GM21737 (cell line): ENCODE measurements around the gene ASXL3.

Source experiments
- ATAC-seq: cut with Tn5 transposase; IDR thresholded peaks from one replicate; pipeline ENCODE4 v1.9.1; 2021; ENCODE audit warnings: mild to moderate bottlenecking, moderate library complexity; ENCODE audit not compliant: unreplicated experiment

The ASXL3 gene

GRCh38 chr18:33581856-33582255 is 3.8 kb downstream of the ASXL3 start:
- no peak for ATAC-seq

DNA sequence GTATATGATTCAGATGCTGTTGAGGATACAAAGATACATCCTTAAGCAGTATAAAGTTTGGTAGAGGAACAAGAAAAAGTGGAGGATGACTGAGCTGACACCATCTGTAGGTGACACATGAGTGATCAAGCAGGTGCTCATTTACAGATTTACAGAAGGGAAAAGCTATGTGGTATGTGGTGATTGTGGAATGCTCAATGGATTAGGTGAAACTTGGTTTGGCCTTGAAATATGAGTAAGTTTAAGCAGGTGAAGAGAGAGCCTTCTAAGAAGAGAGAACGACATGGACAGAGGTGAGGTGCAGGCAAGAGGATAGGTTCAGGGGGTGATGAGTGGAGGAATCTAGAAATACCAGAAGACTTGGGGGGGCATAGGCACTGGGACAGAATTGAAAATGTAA is 5.9 kb downstream of the ASXL3 start:
- no peak for ATAC-seq

- ATAC-seq: no peak
Observed at GRCh38 chr18:33584548-33585430, 6.8 kb downstream of the ASXL3 start.

DNA sequence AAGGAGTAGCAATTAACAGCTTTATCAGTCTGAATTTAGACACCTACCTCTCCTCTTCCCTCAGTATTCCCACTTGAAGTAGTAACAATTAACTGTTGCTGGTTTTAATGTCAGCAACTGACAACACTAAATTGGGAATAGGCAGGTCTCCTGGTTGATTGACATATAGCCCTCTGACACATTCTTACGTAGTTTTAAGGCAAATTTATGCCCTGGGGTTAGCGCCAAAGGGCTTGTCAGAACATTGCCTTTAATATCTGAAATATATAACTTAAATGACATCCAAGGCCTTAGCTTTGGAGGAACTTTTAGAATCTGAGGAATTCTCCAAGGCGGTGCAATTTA is 7.4 kb downstream of the ASXL3 start:
- no peak for ATAC-seq

DNA sequence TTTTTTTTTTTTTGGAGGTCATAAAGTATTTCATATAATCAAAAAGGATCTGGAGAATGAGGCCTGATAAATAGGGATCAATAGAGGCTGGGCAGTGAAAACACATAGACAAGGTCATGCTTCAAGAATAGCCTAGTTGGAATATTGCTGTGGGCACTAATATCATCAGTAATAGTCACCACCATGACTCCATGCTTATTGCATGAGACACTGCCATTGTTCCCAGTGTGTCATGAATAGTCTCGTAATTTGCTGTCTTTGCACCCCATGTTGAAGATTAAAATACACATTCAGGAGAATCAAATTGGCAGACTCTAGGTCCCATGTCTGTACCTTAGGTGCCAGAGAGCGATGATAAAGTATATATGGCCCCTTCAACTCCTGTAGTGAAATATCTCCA is 10.3 kb downstream of the ASXL3 start:
- ATAC-seq: no peak

DNA sequence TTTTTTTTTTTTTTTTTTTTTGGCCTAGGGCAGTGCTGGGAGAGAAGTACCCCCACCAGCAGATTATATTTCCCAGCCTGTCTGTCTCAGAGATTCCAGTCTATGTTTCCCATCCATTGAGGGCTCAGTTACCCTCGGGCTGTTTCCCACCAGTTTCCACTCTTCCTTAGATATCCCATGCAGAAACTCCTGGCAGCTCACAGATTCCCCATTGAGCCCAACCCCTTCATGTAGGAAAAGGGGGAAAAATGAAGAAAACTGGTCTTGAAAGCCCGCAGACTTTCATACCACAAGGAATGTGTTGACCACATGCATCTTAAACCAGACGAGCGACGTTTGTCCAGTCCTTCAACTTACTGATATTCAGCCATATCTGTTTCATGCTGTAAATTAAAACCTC is 15.2 kb downstream of the ASXL3 start:
- ATAC-seq: no peak

DNA sequence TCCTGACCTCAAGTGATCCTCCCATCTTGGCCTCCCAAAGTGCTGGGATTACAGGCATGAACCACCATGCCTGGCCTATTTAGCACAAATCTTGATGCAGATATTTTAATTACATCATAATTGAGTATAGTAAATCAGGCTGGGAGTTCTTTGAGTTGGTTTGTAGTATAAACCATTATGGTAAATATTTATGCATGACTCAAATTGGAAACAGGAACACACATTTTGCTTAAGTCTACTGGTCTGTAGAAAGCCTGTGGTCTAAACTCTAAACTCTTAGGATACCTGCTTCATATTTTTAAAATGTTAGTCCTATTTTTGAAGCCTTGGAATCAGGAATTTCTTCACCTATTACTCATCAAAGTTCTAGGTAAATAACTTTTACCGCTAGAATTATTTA is 16.8 kb downstream of the ASXL3 start:
- no peak for ATAC-seq

DNA sequence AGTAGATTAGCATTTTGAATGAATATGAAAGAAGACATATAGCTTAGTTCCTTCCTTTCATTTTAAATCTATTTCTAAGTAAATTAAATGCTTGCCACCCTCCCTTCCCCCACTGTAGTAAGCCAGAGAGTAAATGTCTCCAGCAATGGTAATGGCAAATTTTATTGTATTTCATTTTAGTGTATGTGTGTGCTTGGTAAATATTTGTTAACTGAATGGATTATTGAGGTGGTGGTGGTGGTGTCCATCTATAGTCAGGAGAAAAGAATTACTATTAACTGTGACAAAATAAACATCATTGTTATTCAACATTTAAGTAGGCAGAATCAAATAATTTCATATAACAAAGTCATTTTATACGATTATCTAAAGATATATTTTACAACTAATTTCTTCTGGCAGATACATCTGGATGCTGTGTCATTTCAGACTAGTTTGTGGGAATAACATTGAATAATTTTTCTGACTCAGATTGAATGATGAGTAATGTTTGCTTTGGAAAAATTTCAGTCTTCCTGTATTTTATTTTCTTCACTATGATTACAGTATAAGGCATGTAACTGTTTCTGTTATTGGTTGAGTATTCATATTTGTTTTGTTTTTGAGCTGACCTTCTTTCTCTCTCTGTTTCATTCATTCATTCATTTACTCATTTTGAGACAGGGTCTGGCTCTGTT is 18.3 kb downstream of the ASXL3 start:
- ATAC-seq: no peak

GRCh38 chr18:33600846-33601245 is 22.8 kb downstream of the ASXL3 start:
- ATAC-seq: no peak

- no peak for ATAC-seq
Observed at GRCh38 chr18:33603454-33603853, 25.4 kb downstream of the ASXL3 start.

- no peak for ATAC-seq
Observed at GRCh38 chr18:33605250-33605649, 27.2 kb downstream of the ASXL3 start.

GRCh38 chr18:33606621-33607020 is 28.6 kb downstream of the ASXL3 start:
- ATAC-seq: no peak

DNA sequence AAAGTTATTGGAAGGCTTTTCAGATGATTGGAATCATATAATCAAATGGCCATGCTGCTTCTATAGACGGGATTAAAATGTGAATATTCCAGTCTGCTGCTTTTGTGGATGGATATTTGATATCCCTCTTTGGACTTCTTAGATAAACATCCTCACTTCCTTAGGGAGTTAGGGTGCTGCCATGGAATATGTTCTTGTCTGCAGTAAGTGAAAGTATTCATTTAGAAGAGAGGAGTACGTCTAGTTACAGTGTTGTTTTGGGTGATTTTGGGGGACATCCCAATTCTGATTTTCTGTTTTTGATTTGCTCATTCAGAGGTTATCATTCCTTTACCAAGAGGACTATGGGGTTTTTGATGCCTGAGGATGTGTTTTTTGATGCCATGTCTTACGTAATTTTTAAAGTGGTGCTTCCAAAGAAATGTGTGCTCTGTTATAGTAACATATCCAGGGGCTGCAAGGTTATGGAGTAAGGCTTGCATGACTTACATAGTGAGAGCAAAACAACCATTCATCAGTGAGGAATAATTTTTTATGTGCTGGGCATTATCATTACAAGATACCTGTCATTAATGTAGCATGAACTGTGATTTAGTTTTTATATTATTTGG is 33.6 kb downstream of the ASXL3 start:
- ATAC-seq: no peak

- ATAC-seq: no peak
Observed at GRCh38 chr18:33612632-33613031, 34.6 kb downstream of the ASXL3 start.

GRCh38 chr18:33616556-33616955 is 38.5 kb downstream of the ASXL3 start:
- no peak for ATAC-seq

GRCh38 chr18:33627114-33627513 is 49.1 kb downstream of the ASXL3 start:
- ATAC-seq: no peak

DNA sequence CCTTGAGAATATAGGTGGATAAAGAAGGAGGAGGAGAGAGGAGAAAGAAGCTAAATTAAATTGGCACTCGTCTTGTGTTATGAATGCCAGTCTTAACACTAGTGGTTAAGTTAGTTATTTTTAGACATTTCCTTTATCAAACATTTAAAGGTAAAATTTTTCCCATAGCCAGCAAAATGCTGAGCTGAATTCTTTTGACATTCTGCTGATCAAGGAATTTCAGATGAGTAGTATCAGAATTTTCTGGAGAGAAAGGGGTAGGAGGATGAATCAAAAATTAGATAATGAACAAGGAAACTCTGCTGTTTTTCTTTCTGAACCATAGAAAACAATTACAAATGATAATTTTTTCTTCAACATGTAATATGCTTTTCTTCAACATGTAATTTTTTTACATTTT is 52.5 kb downstream of the ASXL3 start:
- ATAC-seq: no peak

- ATAC-seq: no peak
Observed at GRCh38 chr18:33641141-33641540, 63.1 kb downstream of the ASXL3 start.

GRCh38 chr18:33644494-33644893 is 66.5 kb downstream of the ASXL3 start:
- no peak for ATAC-seq

DNA sequence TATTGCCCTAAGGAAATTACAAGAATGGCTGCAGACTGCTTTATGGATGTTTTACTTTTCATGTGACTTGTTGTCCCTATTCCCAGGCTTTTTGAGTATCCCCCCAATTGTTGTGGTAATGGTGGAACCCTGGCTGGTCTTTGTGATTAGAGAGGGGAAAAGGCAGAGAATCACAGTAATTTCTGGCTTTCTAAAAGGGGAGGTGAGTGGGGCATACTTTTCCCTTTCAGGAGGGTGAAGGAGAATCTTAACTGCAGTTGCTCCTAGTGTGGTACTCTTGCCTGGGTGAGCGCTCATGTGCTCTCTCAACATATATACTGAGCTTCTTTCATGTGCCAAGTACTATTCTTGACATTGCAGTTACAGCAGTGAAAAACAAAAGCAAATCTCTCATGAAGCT is 69.3 kb downstream of the ASXL3 start:
- no peak for ATAC-seq

DNA sequence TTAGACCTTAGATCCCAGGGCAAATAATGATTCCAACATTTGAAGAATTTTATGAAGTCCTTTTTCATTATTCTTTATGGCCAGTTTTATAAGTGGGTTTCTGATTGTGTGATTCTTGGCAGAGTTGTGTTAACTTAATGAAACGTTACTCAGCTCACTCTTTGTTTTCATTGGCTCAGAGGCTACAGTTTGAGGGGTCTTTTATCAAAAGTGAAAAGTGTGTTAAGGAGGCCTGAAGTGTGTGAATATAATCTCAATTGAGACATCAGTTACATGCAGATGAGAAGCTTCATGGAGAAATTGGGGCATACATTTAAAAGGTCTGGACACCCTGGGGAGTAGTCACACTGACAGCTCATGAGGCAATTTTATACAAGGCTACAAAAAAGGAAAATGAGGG is 74.6 kb downstream of the ASXL3 start:
- no peak for ATAC-seq

DNA sequence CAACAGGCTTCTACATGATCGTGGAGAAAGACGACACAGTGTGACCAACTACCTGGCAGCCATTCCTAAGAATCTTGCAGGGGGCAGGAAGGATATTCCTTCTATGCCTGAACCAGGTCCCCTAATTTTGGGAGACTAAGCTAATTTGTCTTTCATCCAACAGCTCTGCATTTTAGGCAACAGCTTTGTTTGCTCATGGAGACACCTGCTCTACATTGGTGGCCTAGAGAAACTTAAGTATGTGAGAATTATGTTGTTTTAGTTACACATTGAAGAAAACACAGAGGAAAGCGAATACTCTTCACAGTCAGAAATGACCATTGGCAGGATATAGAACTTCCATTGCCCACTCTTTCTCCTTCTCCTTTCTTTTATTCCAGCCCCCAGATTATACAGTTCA is 75.2 kb downstream of the ASXL3 start:
- ATAC-seq: no peak
